Keratinocyte (primary cell): ENCODE measurements around the gene NEAT1. TPM values are rescaled to one million over a fixed set of nuclear protein-coding genes. Genes with fewer than 3 reads are reported as not detected.

Experiments
- DNase-seq: peaks from one replicate; pipeline ENCODE4 v3.0.0-alpha.2; 2011; ENCODE audit warnings: low read depth, missing footprints, low spot score
- FAIRE-seq: peaks from 2 replicates; lab custom pipeline; 2011; peaks lifted over from hg19 to GRCh38; lab: Jason Lieb, UNC
- H2AFZ ChIP-seq: 2 replicates; pipeline ENCODE4 v1.6.0; 2012; ENCODE audit warnings: low read length, control low read depth, inconsistent platforms; ENCODE audit not compliant: control insufficient read depth
- H3K27ac ChIP-seq: 2 replicates; pipeline ENCODE4 v1.5.1; 2011; ENCODE audit warnings: low read length; ENCODE audit not compliant: control insufficient read depth, insufficient read depth
- H3K27me3 ChIP-seq: 3 replicates; pipeline ENCODE4 v1.6.0; 2011; ENCODE audit warnings: low read length; ENCODE audit not compliant: control insufficient read depth, insufficient read depth; ENCODE audit errors: extremely low read depth
- H3K36me3 ChIP-seq, 2 experiments: 2 replicates in 1 of 2; 3 replicates in 1 of 2; pipeline ENCODE4 v1.5.1; 2011; ENCODE audit warnings: low read length in 2 of 2, mild to moderate bottlenecking in 1 of 2; ENCODE audit not compliant: control insufficient read depth in 2 of 2, insufficient read depth in 2 of 2; ENCODE audit errors: extremely low read depth in 1 of 2
- H3K4me1 ChIP-seq: 3 replicates; pipeline ENCODE4 v1.5.1; 2011; ENCODE audit warnings: low read length; ENCODE audit not compliant: control insufficient read depth, insufficient read depth; ENCODE audit errors: extremely low read depth
- H3K4me2 ChIP-seq: 3 replicates; pipeline ENCODE4 v1.6.0; 2011; ENCODE audit warnings: low read depth, low read length; ENCODE audit not compliant: control insufficient read depth, insufficient read depth; ENCODE audit errors: extremely low read depth
- H3K4me3 ChIP-seq, 3 experiments: fragments of 200-600 bp in 1 of 3; sonication (generic) in 1 of 3; 2 replicates in 2 of 3; 3 replicates in 1 of 3; pipeline ENCODE4 v1.5.1; 2011 to 2016; ENCODE audit warnings: low read length in 3 of 3, mild to moderate bottlenecking in 3 of 3, control low read depth in 2 of 3, inconsistent platforms in 1 of 3, low read depth in 1 of 3, mixed read lengths in 1 of 3, mixed run types in 1 of 3, moderate library complexity in 1 of 3; ENCODE audit not compliant: control insufficient read depth in 2 of 3, insufficient read depth in 2 of 3; ENCODE audit errors: extremely low read depth in 1 of 3
- H3K79me2 ChIP-seq: 2 replicates; pipeline ENCODE4 v1.6.0; 2012; ENCODE audit warnings: low read length; ENCODE audit not compliant: control insufficient read depth, insufficient read depth
- H3K9ac ChIP-seq: 3 replicates; pipeline ENCODE4 v1.6.0; 2011; ENCODE audit warnings: low read length; ENCODE audit not compliant: control insufficient read depth, insufficient read depth; ENCODE audit errors: extremely low read depth
- H3K9me1 ChIP-seq: 3 replicates; pipeline ENCODE4 v1.6.0; 2011; ENCODE audit warnings: low read length; ENCODE audit not compliant: control insufficient read depth, insufficient read depth; ENCODE audit errors: extremely low read depth
- H3K9me3 ChIP-seq: 2 replicates; pipeline ENCODE4 v1.5.1; 2012; ENCODE audit warnings: low read depth, low read length; ENCODE audit not compliant: control insufficient read depth
- H4K20me1 ChIP-seq: 3 replicates; pipeline ENCODE4 v1.6.0; 2011; ENCODE audit warnings: low read length; ENCODE audit not compliant: control insufficient read depth, insufficient read depth; ENCODE audit errors: extremely low read depth
- CTCF ChIP-seq, 3 experiments: IDR thresholded peaks in 1 of 3; conservative IDR thresholded peaks in 1 of 3; optimal IDR thresholded peaks in 1 of 3; 2 replicates in 2 of 3; 3 replicates in 1 of 3; pipeline versions ENCODE3 to v1.5.1; 2011; ENCODE audit warnings: low read length in 3 of 3, mild to moderate bottlenecking in 3 of 3, moderate library complexity in 2 of 3, control low read depth in 1 of 3, inconsistent platforms in 1 of 3; ENCODE audit not compliant: insufficient read depth in 2 of 3; ENCODE audit errors: extremely low read depth in 1 of 3
- EZH2 ChIP-seq: IDR thresholded peaks from one replicate; pipeline ENCODE4 v1.6.1; 2012; ENCODE audit warnings: inconsistent platforms, mild to moderate bottlenecking, low read length, moderate library complexity
- dilution Hi-C: fragments of 300-500 bp; cut with MboI; formaldehyde crosslinking; loops from one replicate; pipeline ENCODE4 v1.7.0; 2020; ENCODE audit warnings: low sequenced_read_pairs; ENCODE audit not compliant: extremely low pct_ligation_motif_present
- polyA plus RNA-seq, 5 experiments: library from polyadenylated mRNA; depleted of rRNA in 3 of 5; stranded (reverse) in 3 of 5; stranded (forward) in 1 of 5; unstranded in 1 of 5; fragments of >200 nt; gene quantifications; 1 replicate in 1 of 5; 2 replicates in 3 of 5; 3 replicates in 1 of 5; pipeline versions ENCODE4 v1.2.1 to v1.2.3, GENCODE V29; 2011 to 2012; ENCODE audit warnings: missing spikeins in 2 of 5, low read depth in 1 of 5, low replicate concordance in 1 of 5

Gene NEAT1
- polyA plus RNA-seq, 1 donor (not counting 4 experiments of a cell fraction or from before 2014, with no cell fraction given) = 270 TPM

GRCh38 chr11:65444314-65445051, 21.9 kb downstream of the NEAT1 start:
- Histone ChIP-seq H3K4me1 (peaks cover 15% of the 10 kb centered on the region), H4K20me1 (peaks cover 19% of the 10 kb centered on the region), H2AFZ (no peak overlapping the region), H3K4me3 (no peak overlapping the region), H3K4me2 (no peak overlapping the region), H3K9ac (no peak overlapping the region), H3K27me3 (no peaks in the 10 kb centered on the region), H3K9me3 (no peaks in the 10 kb centered on the region), H3K79me2 (peaks cover 3% of the 10 kb centered on the region), H3K27ac (no peak overlapping the region), H3K9me1 (peaks cover 7% of the 10 kb centered on the region), H3K36me3 (peaks cover 12 to 35% of the 10 kb centered on the region in 2 experiments)
- FAIRE-seq = no peak
- TF ChIP-seq EZH2 (no peak), CTCF (optimal IDR thresholded peaks at IDR 0.05 in 1 of 3, IDR thresholded peaks at IDR 0.05 in 1 of 3, conservative IDR thresholded peaks at IDR 0.05 in 1 of 3; ENCODE audit: extremely low read depth in 1 of 3, insufficient read depth in 2 of 3, low read length in 3 of 3) (no peak)
- no peak for DNase-seq
- dilution Hi-C loops = no loop called here

- no peak for DNase-seq
- Histone ChIP-seq H3K4me3 (no peak overlapping the region), H3K4me2 (no peak overlapping the region), H3K36me3 (peaks cover 12 to 35% of the 10 kb centered on the region in 2 experiments), H3K79me2 (peaks cover 3% of the 10 kb centered on the region), H3K27me3 (no peaks in the 10 kb centered on the region), H3K27ac (no peak overlapping the region), H3K9me3 (no peaks in the 10 kb centered on the region), H3K9ac (no peak overlapping the region), H3K9me1 (peaks cover 7% of the 10 kb centered on the region), H3K4me1 (peaks cover 13% of the 10 kb centered on the region), H4K20me1 (peaks cover 19% of the 10 kb centered on the region), H2AFZ (no peak overlapping the region)
- no peak for TF ChIP-seq CTCF (optimal IDR thresholded peaks at IDR 0.05 in 1 of 3, IDR thresholded peaks at IDR 0.05 in 1 of 3, conservative IDR thresholded peaks at IDR 0.05 in 1 of 3; ENCODE audit: extremely low read depth in 1 of 3, insufficient read depth in 2 of 3, low read length in 3 of 3)
- no peak for TF ChIP-seq EZH2
- dilution Hi-C loops = no loop called here
- FAIRE-seq = no peak
These were observed 22.6 kb downstream of the NEAT1 start for GRCh38 chr11:65445101-65445603.
